Cardiac muscle cell (in vitro differentiated cells and primary cell): ENCODE measurements around the gene ERC1. TPM values are rescaled to one million over a fixed set of nuclear protein-coding genes. Genes with fewer than 3 reads are reported as not detected.

Experiments used
- DNase-seq, 2 donors: peaks; one replicate each; pipeline versions ENCODE4 v3.0.0 to v3.0.0-alpha.2; 2010 to 2017; ENCODE audit warnings: low read depth in 1 of 2, low spot score in 1 of 2
- H3K27ac ChIP-seq: fragments of 200-600 bp; sonication (generic); 2 replicates; pipeline ENCODE4 v1.5.1; 2016
- H3K27me3 ChIP-seq: fragments of 200-600 bp; sonication (generic); 2 replicates; pipeline ENCODE4 v1.6.0; 2016; ENCODE audit warnings: control low read depth
- H3K36me3 ChIP-seq: fragments of 200-600 bp; sonication (generic); 2 replicates; pipeline ENCODE4 v1.5.1; 2016; ENCODE audit warnings: control low read depth
- H3K4me1 ChIP-seq: fragments of 200-600 bp; sonication (generic); 2 replicates; pipeline ENCODE4 v1.8.1; 2017; ENCODE audit warnings: low read depth, mild to moderate bottlenecking, mixed run types
- H3K4me3 ChIP-seq: fragments of 200-600 bp; sonication (generic); 2 replicates; pipeline ENCODE4 v1.5.1; 2016; ENCODE audit warnings: mild to moderate bottlenecking
- H3K9me3 ChIP-seq: fragments of 200-600 bp; sonication (generic); 2 replicates; pipeline ENCODE4 v1.5.1; 2017; ENCODE audit warnings: low read depth, mild to moderate bottlenecking, control low read depth
- CTCF ChIP-seq: IDR thresholded peaks from 2 replicates; pipeline ENCODE4 v1.5.1; 2012; ENCODE audit warnings: low read depth, mild to moderate bottlenecking, low read length
- polyA plus RNA-seq: library from polyadenylated mRNA; unstranded; fragments of >200 nt; fragmentation: Nextera tagmentation; extraction: Ambion mirVana; gene quantifications from 2 replicates; pipeline ENCODE4 v1.2.1, GENCODE V29; 2016
- total RNA-seq: library from RNA; depleted of rRNA; stranded (reverse); fragments of >200 nt; gene quantifications from 2 replicates; pipeline ENCODE4 v1.2.3, GENCODE V29; 2016

ERC1 gene
- total and polyA plus RNA-seq, 2 experiments from 2014 or later = 34.1 to 46.3 TPM

GRCh38 chr12:1504304-1504894, 513.4 kb downstream of the ERC1 start:
- Histone ChIP-seq H3K4me1 (no peaks in the 10 kb centered on the region), H3K27ac (no peak overlapping the region), H3K9me3 (no peaks in the 10 kb centered on the region), H3K36me3 (no peaks in the 10 kb centered on the region), H3K27me3 (no peaks in the 10 kb centered on the region), H3K4me3 (no peak overlapping the region)
- no peak for DNase-seq
- no peak for TF ChIP-seq CTCF

- Histone ChIP-seq H3K36me3 (no peaks in the 10 kb centered on the region), H3K27me3 (no peaks in the 10 kb centered on the region), H3K27ac (no peak overlapping the region), H3K9me3 (no peaks in the 10 kb centered on the region), H3K4me1 (no peaks in the 10 kb centered on the region), H3K4me3 (no peak overlapping the region)
- no peak for TF ChIP-seq CTCF
- DNase-seq = no peak
These were observed 513.9 kb downstream of the ERC1 start for GRCh38 chr12:1504895-1505311.

GRCh38 chr12:1505576-1505975, 514.6 kb downstream of the ERC1 start:
- no peak for DNase-seq
- H3K4me3 ChIP-seq = no peak overlapping the region
- H3K27me3 ChIP-seq = no peaks in the 10 kb centered on the region
- H3K27ac ChIP-seq = no peak overlapping the region
- H3K9me3 ChIP-seq = no peaks in the 10 kb centered on the region
- H3K36me3 ChIP-seq = no peaks in the 10 kb centered on the region
- H3K4me1 ChIP-seq = no peaks in the 10 kb centered on the region
- no peak for TF ChIP-seq CTCF

- no peak for DNase-seq
- Histone ChIP-seq H3K36me3 (no peaks in the 10 kb centered on the region), H3K27me3 (no peaks in the 10 kb centered on the region), H3K27ac (no peak overlapping the region), H3K4me1 (no peaks in the 10 kb centered on the region), H3K4me3 (no peak overlapping the region), H3K9me3 (no peaks in the 10 kb centered on the region)
- TF ChIP-seq CTCF = no peak
These were observed 516.3 kb downstream of the ERC1 start for GRCh38 chr12:1507308-1507707.

- no peaks in the 10 kb centered on the region for H3K4me1 ChIP-seq
- H3K4me3 ChIP-seq = no peak overlapping the region
- H3K27me3 ChIP-seq = no peaks in the 10 kb centered on the region
- H3K27ac ChIP-seq = peak overlapping the region; percentile 53
- DNase-seq = no peak
- H3K9me3 ChIP-seq = no peaks in the 10 kb centered on the region
- no peaks in the 10 kb centered on the region for H3K36me3 ChIP-seq
- no peak for TF ChIP-seq CTCF
These were observed 518.5 kb downstream of the ERC1 start for GRCh38 chr12:1509413-1510052.
